PFSK-1 (cell line): ENCODE data around the gene USP49.

Source experiments
- FOXP2 ChIP-seq: optimal IDR thresholded peaks from 2 replicates; pipeline ENCODE3; 2011; ENCODE audit warnings: borderline replicate concordance, control low read depth, inconsistent platforms; ENCODE audit not compliant: insufficient read depth; ENCODE audit errors: extremely low read length, extremely low read depth
- POLR2AphosphoS5 ChIP-seq: IDR thresholded peaks from 2 replicates; pipeline ENCODE4 v1.6.1; 2012; ENCODE audit warnings: low read depth, mild to moderate bottlenecking, control low read depth, low read length, moderate library complexity
- SIN3A ChIP-seq: IDR thresholded peaks from 2 replicates; pipeline ENCODE4 v1.6.1; 2012; ENCODE audit warnings: mild to moderate bottlenecking, low read length, moderate library complexity, borderline replicate concordance; ENCODE audit not compliant: insufficient read depth
- TAF1 ChIP-seq: IDR thresholded peaks from 2 replicates; pipeline ENCODE4 v1.6.1; 2012; ENCODE audit warnings: low read length, control low read depth, borderline replicate concordance; ENCODE audit not compliant: insufficient read depth
- TF ChIP-seq, protein P1 (sequence below), 2 experiments: IDR thresholded peaks; 2 replicates each; pipeline versions ENCODE4 v1.6.1 to v1.8.0; 2011 to 2012; ENCODE audit warnings: low read depth in 2 of 2, low read length in 2 of 2, control low read depth in 1 of 2, inconsistent platforms in 1 of 2, mild to moderate bottlenecking in 1 of 2, moderate library complexity in 1 of 2; ENCODE audit not compliant: insufficient read depth in 1 of 2

The USP49 gene

DNA sequence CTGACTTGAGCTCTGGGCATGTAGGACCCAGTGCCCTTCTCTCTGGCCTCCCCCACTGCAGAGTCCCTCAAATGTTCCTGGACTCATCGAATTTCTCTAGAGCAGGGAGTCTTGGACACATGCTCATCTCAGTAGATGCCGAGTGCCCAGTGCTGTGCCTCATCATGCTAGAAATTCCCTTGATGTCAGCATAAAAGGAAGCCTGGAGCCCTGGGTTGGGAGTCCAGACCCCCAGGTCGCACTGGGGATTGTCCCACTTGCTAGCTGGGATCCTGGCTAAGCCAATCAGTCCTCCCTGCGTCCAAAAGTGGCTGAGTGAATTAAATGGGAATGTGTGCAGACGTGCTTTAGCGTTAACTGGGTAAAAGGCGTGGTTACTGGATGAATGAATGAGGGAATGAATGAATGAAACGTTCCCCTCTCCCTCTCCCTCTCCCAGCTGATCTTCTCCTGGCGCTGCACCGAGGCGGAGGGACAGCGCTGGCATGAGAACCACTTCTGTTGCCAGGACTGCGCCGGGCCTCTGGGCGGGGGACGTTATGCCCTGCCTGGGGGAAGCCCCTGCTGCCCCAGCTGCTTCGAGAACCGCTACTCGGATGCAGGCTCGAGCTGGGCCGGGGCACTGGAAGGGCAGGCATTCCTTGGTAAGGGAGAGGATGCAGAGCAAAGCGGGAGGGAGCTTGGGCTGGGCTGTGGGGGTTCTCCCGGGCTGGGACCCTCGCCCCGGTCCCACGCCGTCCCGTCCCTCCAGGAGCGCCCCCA, 109.3 kb downstream of the USP49 start:
- TF ChIP-seq, protein P1, sequence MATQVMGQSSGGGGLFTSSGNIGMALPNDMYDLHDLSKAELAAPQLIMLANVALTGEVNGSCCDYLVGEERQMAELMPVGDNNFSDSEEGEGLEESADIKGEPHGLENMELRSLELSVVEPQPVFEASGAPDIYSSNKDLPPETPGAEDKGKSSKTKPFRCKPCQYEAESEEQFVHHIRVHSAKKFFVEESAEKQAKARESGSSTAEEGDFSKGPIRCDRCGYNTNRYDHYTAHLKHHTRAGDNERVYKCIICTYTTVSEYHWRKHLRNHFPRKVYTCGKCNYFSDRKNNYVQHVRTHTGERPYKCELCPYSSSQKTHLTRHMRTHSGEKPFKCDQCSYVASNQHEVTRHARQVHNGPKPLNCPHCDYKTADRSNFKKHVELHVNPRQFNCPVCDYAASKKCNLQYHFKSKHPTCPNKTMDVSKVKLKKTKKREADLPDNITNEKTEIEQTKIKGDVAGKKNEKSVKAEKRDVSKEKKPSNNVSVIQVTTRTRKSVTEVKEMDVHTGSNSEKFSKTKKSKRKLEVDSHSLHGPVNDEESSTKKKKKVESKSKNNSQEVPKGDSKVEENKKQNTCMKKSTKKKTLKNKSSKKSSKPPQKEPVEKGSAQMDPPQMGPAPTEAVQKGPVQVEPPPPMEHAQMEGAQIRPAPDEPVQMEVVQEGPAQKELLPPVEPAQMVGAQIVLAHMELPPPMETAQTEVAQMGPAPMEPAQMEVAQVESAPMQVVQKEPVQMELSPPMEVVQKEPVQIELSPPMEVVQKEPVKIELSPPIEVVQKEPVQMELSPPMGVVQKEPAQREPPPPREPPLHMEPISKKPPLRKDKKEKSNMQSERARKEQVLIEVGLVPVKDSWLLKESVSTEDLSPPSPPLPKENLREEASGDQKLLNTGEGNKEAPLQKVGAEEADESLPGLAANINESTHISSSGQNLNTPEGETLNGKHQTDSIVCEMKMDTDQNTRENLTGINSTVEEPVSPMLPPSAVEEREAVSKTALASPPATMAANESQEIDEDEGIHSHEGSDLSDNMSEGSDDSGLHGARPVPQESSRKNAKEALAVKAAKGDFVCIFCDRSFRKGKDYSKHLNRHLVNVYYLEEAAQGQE (IDR thresholded peaks at IDR 0.05; ENCODE audit: insufficient read depth in 1 of 2, low read depth in 2 of 2, low read length in 2 of 2), result no peak
- TF ChIP-seq POLR2AphosphoS5 (no peak), FOXP2 (no peak), TAF1 (no peak), SIN3A (no peak)

GRCh38 chr6:41785254-41785653, 109.9 kb downstream of the USP49 start:
- TF ChIP-seq, protein P1 (IDR thresholded peaks at IDR 0.05; ENCODE audit: insufficient read depth in 1 of 2, low read depth in 2 of 2, low read length in 2 of 2), result no peak
- TF ChIP-seq POLR2AphosphoS5, result no peak

- TF ChIP-seq SIN3A (no peak), FOXP2 (no peak), POLR2AphosphoS5 (no peak), TAF1 (no peak)
- TF ChIP-seq, protein P1 (IDR thresholded peaks at IDR 0.05; ENCODE audit: insufficient read depth in 1 of 2, low read depth in 2 of 2, low read length in 2 of 2), result no peak
Observed at GRCh38 chr6:41784581-41785171, 110.5 kb downstream of the USP49 start.

- TF ChIP-seq POLR2AphosphoS5 (no peak), TAF1 (no peak), SIN3A (no peak), FOXP2 (no peak)
- TF ChIP-seq, protein P1 (IDR thresholded peaks at IDR 0.05; ENCODE audit: insufficient read depth in 1 of 2, low read depth in 2 of 2, low read length in 2 of 2), result no peak
Observed at GRCh38 chr6:41783106-41783780, 111.9 kb downstream of the USP49 start.
